K562 (cell line): ENCODE measurements around the gene TIGD4. TPM values are rescaled to one million over a fixed set of nuclear protein-coding genes. Genes with fewer than 3 reads are reported as not detected.

ENCODE experiments used
- ATAC-seq: fragments of 200-7000 bp; cut with Tn5 transposase; 3 replicates; pipeline ENCODE4 v1.9.1; 2020; ENCODE audit warnings: moderate library complexity
- BruUV-seq: library from RNA; stranded (reverse); fragments of 400-500 nt; replicated peaks from 2 replicates; lab custom pipeline; 2021; lab: Mats Ljungman, UMichigan
- CTCF ChIA-PET: fragments of 300-600 bp; formaldehyde crosslinking; extraction: SDS; loops from one replicate; lab custom pipeline; 2021; ENCODE audit warnings: low intra/inter-chr PET ratio; lab: Yijun Ruan, JAX
- POLR2A ChIA-PET: fragments of 300-600, 350-650 bp; sonication (Branson Sonifier 250); formaldehyde crosslinking; extraction: SDS; loops from one replicate; lab custom pipeline; 2021; ENCODE audit warnings: antibody characterized with exemption, inconsistent platforms; lab: Yijun Ruan, JAX
- DNase-seq, 4 experiments: peaks; one replicate each; pipeline versions ENCODE4 v3.0.0 to v3.0.0-alpha.2; 2011 to 2018; ENCODE audit warnings: low spot score in 3 of 4, mixed read lengths in 3 of 4; ENCODE audit errors: extremely low read depth in 1 of 4
- FAIRE-seq: peaks from 2 replicates; lab custom pipeline; 2011; peaks lifted over from hg19 to GRCh38; lab: Jason Lieb, UNC
- H2AFZ ChIP-seq: 2 replicates; pipeline ENCODE4 v1.6.0; 2011; ENCODE audit warnings: low read depth, low read length, control low read depth, inconsistent platforms
- H3K27ac ChIP-seq: fragments of 200-600 bp; 3 replicates; pipeline ENCODE4 v1.8.0; 2011; ENCODE audit warnings: low read depth, mild to moderate bottlenecking, control low read depth, inconsistent platforms, low read length, moderate library complexity, mixed read lengths; ENCODE audit errors: extremely low read depth
- H3K27me3 ChIP-seq, 2 experiments: fragments of 300-600 bp in 1 of 2; 2 replicates in 1 of 2; 3 replicates in 1 of 2; pipeline versions ENCODE4 v1.6.0 to v1.8.0; 2011; ENCODE audit warnings: inconsistent platforms in 2 of 2, low read length in 2 of 2, mild to moderate bottlenecking in 1 of 2, mixed read lengths in 1 of 2, moderate library complexity in 1 of 2; ENCODE audit not compliant: control insufficient read depth in 2 of 2, insufficient read depth in 2 of 2
- H3K36me3 ChIP-seq: fragments of 300-600 bp; 3 replicates; pipeline ENCODE4 v1.8.0; 2011; ENCODE audit warnings: mild to moderate bottlenecking, low read length, inconsistent platforms; ENCODE audit not compliant: control insufficient read depth, insufficient read depth
- H3K4me1 ChIP-seq, 2 experiments: fragments of 200-600 bp in 1 of 2; replicated peaks in 1 of 2; 2 replicates in 1 of 2; 3 replicates in 1 of 2; pipeline versions ENCODE4 v1.5.1 to v1.8.0; 2011; ENCODE audit warnings: inconsistent platforms in 2 of 2, low read length in 2 of 2, mild to moderate bottlenecking in 1 of 2, mixed read lengths in 1 of 2, moderate library complexity in 1 of 2; ENCODE audit not compliant: control insufficient read depth in 2 of 2, insufficient read depth in 2 of 2
- H3K4me2 ChIP-seq: 2 replicates; pipeline ENCODE4 v1.6.1; 2011; ENCODE audit warnings: low read length, control low read depth, inconsistent platforms, mixed read lengths; ENCODE audit not compliant: insufficient read depth
- H3K4me3 ChIP-seq: fragments of 200-600 bp; sonication (generic), shearing (Covaris generic); 2 replicates; pipeline ENCODE4 v1.5.1; 2016; ENCODE audit warnings: control low read depth, inconsistent platforms
- H3K79me2 ChIP-seq: fragments of 200-600 bp; 3 replicates; pipeline ENCODE4 v1.8.0; 2011; ENCODE audit warnings: low read length, inconsistent platforms; ENCODE audit not compliant: control insufficient read depth, insufficient read depth
- H3K9ac ChIP-seq, 2 experiments: 2 replicates each; pipeline versions ENCODE4 v1.6.0 to v1.6.1; 2011; ENCODE audit warnings: low read depth in 2 of 2, low read length in 2 of 2, control low read depth in 1 of 2, inconsistent platforms in 1 of 2, mild to moderate bottlenecking in 1 of 2, mixed read lengths in 1 of 2; ENCODE audit not compliant: insufficient read depth in 1 of 2
- H3K9me1 ChIP-seq: one replicate; pipeline ENCODE4 v1.6.0; 2011; ENCODE audit warnings: inconsistent platforms, mild to moderate bottlenecking, low read length, moderate library complexity; ENCODE audit not compliant: control insufficient read depth, insufficient read depth
- H3K9me3 ChIP-seq: replicated peaks from 2 replicates; pipeline ENCODE4 v1.5.1; 2011; ENCODE audit warnings: low read depth, low read length, inconsistent platforms; ENCODE audit not compliant: control insufficient read depth, insufficient read depth
- H4K20me1 ChIP-seq: replicated peaks from 2 replicates; pipeline ENCODE4 v1.6.1; 2011; ENCODE audit warnings: low read length, inconsistent platforms, mixed read lengths; ENCODE audit not compliant: control insufficient read depth, insufficient read depth
- TAF7 ChIP-seq: fragments of 450-650 bp; IDR thresholded peaks from 2 replicates; pipeline ENCODE4 v1.6.1; 2016; ENCODE audit warnings: missing genetic modification characterization, missing compliant biosample characterization
- THRB ChIP-seq: fragments of 450-650 bp; formaldehyde crosslinking; conservative IDR thresholded peaks from 2 replicates; pipeline ENCODE4 v1.4.0; 2022; ENCODE audit warnings: mild to moderate bottlenecking, missing genetic modification characterization
- TSHZ1 ChIP-seq: fragments of 250-450 bp; sonication (Bioruptor Pico); IDR thresholded peaks from 2 replicates; pipeline ENCODE4 v1.4.0; 2020; ENCODE audit warnings: mild to moderate bottlenecking, moderate library complexity
- UBTF ChIP-seq, 2 experiments: IDR thresholded peaks; 2 replicates each; pipeline ENCODE4 v1.6.1; 2012; ENCODE audit warnings: improper control_type of control experiment in 2 of 2, low read depth in 2 of 2, low read length in 2 of 2, borderline replicate concordance in 1 of 2
- ZNF217 ChIP-seq: sonication (generic); formaldehyde crosslinking; IDR thresholded peaks from 2 replicates; pipeline ENCODE4 v1.8.0; 2022; ENCODE audit warnings: mild to moderate bottlenecking, missing genetic modification reagents
- WGBS: fragments of 100-300 bp; shearing (Covaris generic); methylation state at CpG from one replicate; pipeline ENCODE4 v1.1.6; 2016; ENCODE audit warnings: low coverage, mixed read lengths; ENCODE audit not compliant: insufficient coverage; ENCODE audit errors: missing lambda C conversion rate; 5-methylcytosine and 5-hydroxymethylcytosine counted together
- in situ Hi-C: fragments of 300-500 bp; cut with MboI; formaldehyde crosslinking; loops from 4 replicates; pipeline ENCODE4 v1.15.0; 2018; ENCODE audit warnings: inconsistent platforms, mixed read lengths
- intact Hi-C: fragments of 100-400 bp; cut with micrococcal nuclease; formaldehyde crosslinking; loops from 2 replicates; pipeline ENCODE4 v1.14.2; 2022
- polyA plus RNA-seq, 8 experiments: library from polyadenylated mRNA; depleted of rRNA in 4 of 8; stranded (reverse) in 5 of 8; unstranded in 3 of 8; fragments of >200 nt; fragmentation: Nextera tagmentation in 2 of 8; fragmentation: Illumina TruSeq in 1 of 8; extraction: Ambion mirVana in 2 of 8; extraction: Trizol in 1 of 8; gene quantifications; 2 replicates each; pipeline versions ENCODE4 v1.2.1 to v1.2.3, GENCODE V29; 2011 to 2014; ENCODE audit warnings: inconsistent platforms in 1 of 8, missing spikeins in 1 of 8
- total RNA-seq, 7 experiments: library from RNA; depleted of rRNA in 6 of 7; stranded (reverse); fragments of >200 nt in 6 of 7; fragmentation: Illumina TruSeq in 2 of 7; extraction: Trizol in 2 of 7; gene quantifications; 2 replicates each; pipeline versions ENCODE4 v1.2.1 to v1.2.3, GENCODE V29; 2011 to 2021; ENCODE audit warnings: low replicate concordance in 1 of 7

Gene TIGD4
- total and polyA plus RNA-seq, 9 of the 15 experiments (the other 6 are each of a cell fraction or from before 2014, with no cell fraction given), result 0.07 to 0.28 (median 0.18) TPM

- intact Hi-C loops, result no loop called here
- Histone ChIP-seq H3K9me1 (no peaks in the 10 kb centered on the region), H3K36me3 (no peaks in the 10 kb centered on the region), H3K79me2 (peaks cover 12% of the 10 kb centered on the region; the same call in 2 of the 3 replicates), H3K9ac (no peak overlapping the region), H3K4me1 (no peaks in the 10 kb centered on the region; a peak in 1 of 5 replicates), H4K20me1 (no peaks in the 10 kb centered on the region), H3K27me3 (no peaks in the 10 kb centered on the region), H3K9me3 (no peaks in the 10 kb centered on the region), H2AFZ (no peak overlapping the region), H3K27ac (no peak overlapping the region), H3K4me2 (no peak overlapping the region), H3K4me3 (no peak overlapping the region)
- in situ Hi-C loops, result no loop called here
- 70% methylated on average over 2 of the region's 2 CpGs for WGBS
- no TSS peak for BruUV-seq
- no peak for DNase-seq
- no peak for ATAC-seq
- ChIA-PET CTCF (no interaction called here), POLR2A (interaction anchor here (0.6 kb wide), 1 partner anchor 635 kb away, joined by 3 read pairs; no protein-coding TSS in a partner anchor)
- TF ChIP-seq ZNF217 (CRISPR knock-in tag) (no peak), TAF7 (tag) (no peak), TSHZ1 (CRISPR knock-in tag) (no peak), THRB (no peak), UBTF (IDR thresholded peaks at IDR 0.05; ENCODE audit: borderline replicate concordance in 1 of 2, low read depth in 2 of 2, low read length in 2 of 2) (no peak)
- no peak for FAIRE-seq
Observed at GRCh38 chr4:152805071-152805650, 25.6 kb upstream of the TIGD4 start.
